Keratinocyte (primary cell): ENCODE measurements around the gene OR6C70. TPM values are rescaled to one million over a fixed set of nuclear protein-coding genes. Genes with fewer than 3 reads are reported as not detected.
"Not testable (repeated sequence)": the region's sequence is repeated elsewhere in the genome, so short reads cannot be mapped to it uniquely, and the experiment has no call there.

Experiments
- DNase-seq: peaks from one replicate; pipeline ENCODE4 v3.0.0-alpha.2; 2011; ENCODE audit warnings: low read depth, missing footprints, low spot score
- FAIRE-seq: peaks from 2 replicates; lab custom pipeline; 2011; peaks lifted over from hg19 to GRCh38; lab: Jason Lieb, UNC
- H2AFZ ChIP-seq: 2 replicates; pipeline ENCODE4 v1.6.0; 2012; ENCODE audit warnings: low read length, control low read depth, inconsistent platforms; ENCODE audit not compliant: control insufficient read depth
- H3K27ac ChIP-seq: 2 replicates; pipeline ENCODE4 v1.5.1; 2011; ENCODE audit warnings: low read length; ENCODE audit not compliant: control insufficient read depth, insufficient read depth
- H3K27me3 ChIP-seq: 3 replicates; pipeline ENCODE4 v1.6.0; 2011; ENCODE audit warnings: low read length; ENCODE audit not compliant: control insufficient read depth, insufficient read depth; ENCODE audit errors: extremely low read depth
- H3K36me3 ChIP-seq, 2 experiments: 2 replicates in 1 of 2; 3 replicates in 1 of 2; pipeline ENCODE4 v1.5.1; 2011; ENCODE audit warnings: low read length in 2 of 2, mild to moderate bottlenecking in 1 of 2; ENCODE audit not compliant: control insufficient read depth in 2 of 2, insufficient read depth in 2 of 2; ENCODE audit errors: extremely low read depth in 1 of 2
- H3K4me1 ChIP-seq: 3 replicates; pipeline ENCODE4 v1.5.1; 2011; ENCODE audit warnings: low read length; ENCODE audit not compliant: control insufficient read depth, insufficient read depth; ENCODE audit errors: extremely low read depth
- H3K4me2 ChIP-seq: 3 replicates; pipeline ENCODE4 v1.6.0; 2011; ENCODE audit warnings: low read depth, low read length; ENCODE audit not compliant: control insufficient read depth, insufficient read depth; ENCODE audit errors: extremely low read depth
- H3K4me3 ChIP-seq, 3 experiments: fragments of 200-600 bp in 1 of 3; sonication (generic) in 1 of 3; 2 replicates in 2 of 3; 3 replicates in 1 of 3; pipeline ENCODE4 v1.5.1; 2011 to 2016; ENCODE audit warnings: low read length in 3 of 3, mild to moderate bottlenecking in 3 of 3, control low read depth in 2 of 3, inconsistent platforms in 1 of 3, low read depth in 1 of 3, mixed read lengths in 1 of 3, mixed run types in 1 of 3, moderate library complexity in 1 of 3; ENCODE audit not compliant: control insufficient read depth in 2 of 3, insufficient read depth in 2 of 3; ENCODE audit errors: extremely low read depth in 1 of 3
- H3K79me2 ChIP-seq: 2 replicates; pipeline ENCODE4 v1.6.0; 2012; ENCODE audit warnings: low read length; ENCODE audit not compliant: control insufficient read depth, insufficient read depth
- H3K9ac ChIP-seq: 3 replicates; pipeline ENCODE4 v1.6.0; 2011; ENCODE audit warnings: low read length; ENCODE audit not compliant: control insufficient read depth, insufficient read depth; ENCODE audit errors: extremely low read depth
- H3K9me1 ChIP-seq: 3 replicates; pipeline ENCODE4 v1.6.0; 2011; ENCODE audit warnings: low read length; ENCODE audit not compliant: control insufficient read depth, insufficient read depth; ENCODE audit errors: extremely low read depth
- H3K9me3 ChIP-seq: 2 replicates; pipeline ENCODE4 v1.5.1; 2012; ENCODE audit warnings: low read depth, low read length; ENCODE audit not compliant: control insufficient read depth
- H4K20me1 ChIP-seq: 3 replicates; pipeline ENCODE4 v1.6.0; 2011; ENCODE audit warnings: low read length; ENCODE audit not compliant: control insufficient read depth, insufficient read depth; ENCODE audit errors: extremely low read depth
- EZH2 ChIP-seq: IDR thresholded peaks from one replicate; pipeline ENCODE4 v1.6.1; 2012; ENCODE audit warnings: inconsistent platforms, mild to moderate bottlenecking, low read length, moderate library complexity
- dilution Hi-C: fragments of 300-500 bp; cut with MboI; formaldehyde crosslinking; loops from one replicate; pipeline ENCODE4 v1.7.0; 2020; ENCODE audit warnings: low sequenced_read_pairs; ENCODE audit not compliant: extremely low pct_ligation_motif_present
- polyA plus RNA-seq, 5 experiments: library from polyadenylated mRNA; depleted of rRNA in 3 of 5; stranded (reverse) in 3 of 5; stranded (forward) in 1 of 5; unstranded in 1 of 5; fragments of >200 nt; gene quantifications; 1 replicate in 1 of 5; 2 replicates in 3 of 5; 3 replicates in 1 of 5; pipeline versions ENCODE4 v1.2.1 to v1.2.3, GENCODE V29; 2011 to 2012; ENCODE audit warnings: missing spikeins in 2 of 5, low read depth in 1 of 5, low replicate concordance in 1 of 5
- TF ChIP-seq, protein P1 (sequence below), 3 experiments: IDR thresholded peaks in 1 of 3; conservative IDR thresholded peaks in 1 of 3; optimal IDR thresholded peaks in 1 of 3; 2 replicates in 2 of 3; 3 replicates in 1 of 3; pipeline versions ENCODE3 to v1.5.1; 2011; ENCODE audit warnings: low read length in 3 of 3, mild to moderate bottlenecking in 3 of 3, moderate library complexity in 2 of 3, control low read depth in 1 of 3, inconsistent platforms in 1 of 3; ENCODE audit not compliant: insufficient read depth in 2 of 3; ENCODE audit errors: extremely low read depth in 1 of 3

OR6C70 gene
- polyA plus RNA-seq, 1 donor (not counting 4 experiments of a cell fraction or from before 2014, with no cell fraction given) = not detected

DNA sequence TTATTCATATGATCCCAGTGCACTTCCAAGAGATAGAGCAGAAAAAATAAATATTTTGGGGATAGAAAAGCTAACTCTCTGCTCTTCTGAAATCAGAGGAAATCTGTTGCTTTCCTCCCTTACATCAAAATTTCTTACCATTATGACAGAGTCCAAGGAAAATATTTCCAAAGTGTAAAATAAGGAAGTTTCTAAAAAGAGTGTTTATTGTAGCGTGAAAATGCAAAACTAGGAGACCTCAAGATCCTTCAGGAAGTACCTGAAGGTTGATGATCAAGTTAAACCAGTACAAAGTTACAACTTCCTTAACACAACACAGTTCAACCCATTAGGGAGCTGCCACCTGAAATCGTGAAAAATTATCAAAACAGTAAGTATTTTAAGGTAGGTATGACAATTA is 26.2 kb downstream of the OR6C70 start, which contains the start of gene OR6C2:
OR6C2 (plus strand) TSS at position 301 of the 400 bp plus-strand sequence. CDS start 8,138 bp downstream, outside the sequence.
- dilution Hi-C loops = no loop called here
- no peak for FAIRE-seq
- no peak for DNase-seq
- Histone ChIP-seq H3K27ac (no peak within 1 kb of the TSS), H3K36me3 (no peaks in the 10 kb centered on the region), H3K9me1 (no peaks in the 10 kb centered on the region), H3K4me3 (no peak within 1 kb of the TSS), H3K4me2 (no peak within 1 kb of the TSS), H3K4me1 (no peaks in the 10 kb centered on the region), H3K9ac (no peak within 1 kb of the TSS), H3K79me2 (no peaks in the 10 kb centered on the region), H2AFZ (no peak within 1 kb of the TSS), H3K27me3 (no peaks in the 10 kb centered on the region), H4K20me1 (no peaks in the 10 kb centered on the region), H3K9me3 (no peaks in the 10 kb centered on the region)
- no peak for TF ChIP-seq EZH2
- TF ChIP-seq, protein P1, sequence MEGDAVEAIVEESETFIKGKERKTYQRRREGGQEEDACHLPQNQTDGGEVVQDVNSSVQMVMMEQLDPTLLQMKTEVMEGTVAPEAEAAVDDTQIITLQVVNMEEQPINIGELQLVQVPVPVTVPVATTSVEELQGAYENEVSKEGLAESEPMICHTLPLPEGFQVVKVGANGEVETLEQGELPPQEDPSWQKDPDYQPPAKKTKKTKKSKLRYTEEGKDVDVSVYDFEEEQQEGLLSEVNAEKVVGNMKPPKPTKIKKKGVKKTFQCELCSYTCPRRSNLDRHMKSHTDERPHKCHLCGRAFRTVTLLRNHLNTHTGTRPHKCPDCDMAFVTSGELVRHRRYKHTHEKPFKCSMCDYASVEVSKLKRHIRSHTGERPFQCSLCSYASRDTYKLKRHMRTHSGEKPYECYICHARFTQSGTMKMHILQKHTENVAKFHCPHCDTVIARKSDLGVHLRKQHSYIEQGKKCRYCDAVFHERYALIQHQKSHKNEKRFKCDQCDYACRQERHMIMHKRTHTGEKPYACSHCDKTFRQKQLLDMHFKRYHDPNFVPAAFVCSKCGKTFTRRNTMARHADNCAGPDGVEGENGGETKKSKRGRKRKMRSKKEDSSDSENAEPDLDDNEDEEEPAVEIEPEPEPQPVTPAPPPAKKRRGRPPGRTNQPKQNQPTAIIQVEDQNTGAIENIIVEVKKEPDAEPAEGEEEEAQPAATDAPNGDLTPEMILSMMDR (optimal IDR thresholded peaks at IDR 0.05 in 1 of 3, IDR thresholded peaks at IDR 0.05 in 1 of 3, conservative IDR thresholded peaks at IDR 0.05 in 1 of 3; ENCODE audit: extremely low read depth in 1 of 3, insufficient read depth in 2 of 3, low read length in 3 of 3) = no peak

DNA sequence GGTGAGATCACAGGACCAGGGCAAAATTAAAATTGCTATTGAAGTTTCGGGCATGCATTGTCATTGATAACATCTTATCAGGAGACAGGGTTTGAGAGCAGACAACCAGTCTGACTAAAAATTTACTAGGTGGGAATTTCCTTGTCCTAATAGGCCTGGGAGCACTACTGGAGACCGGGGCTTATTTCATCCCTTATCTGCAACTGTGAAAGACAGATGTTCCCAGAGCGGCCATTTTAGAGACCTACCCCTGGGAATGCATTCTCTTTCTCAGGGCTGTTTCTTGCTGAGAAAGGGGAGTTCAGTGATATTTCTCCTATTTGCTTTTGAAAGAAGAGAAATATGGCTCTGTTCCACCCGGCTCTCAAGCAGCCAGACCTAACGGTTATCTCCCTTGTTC is 28.7 kb downstream of the OR6C70 start:
- H3K9me1 ChIP-seq, H4K20me1 ChIP-seq, H2AFZ ChIP-seq, H3K4me3 ChIP-seq, H3K79me2 ChIP-seq, H3K4me2 ChIP-seq, H3K9me3 ChIP-seq, H3K9ac ChIP-seq, H3K27ac ChIP-seq, DNase-seq, H3K4me1 ChIP-seq, H3K27me3 ChIP-seq, dilution Hi-C loops, H3K36me3 ChIP-seq, FAIRE-seq: not testable (repeated sequence)
